SJCRH30 (cell line): Measurements from ENCODE around the gene EIPR1. TPM values are rescaled to one million over a fixed set of nuclear protein-coding genes. Genes with fewer than 3 reads are reported as not detected.

ENCODE experiments used
- DNase-seq, 2 experiments: peaks; one replicate each; pipeline ENCODE4 v3.0.0-alpha.2; 2015 to 2020
- H3K27ac ChIP-seq: fragments of 250-450 bp; sonication (Bioruptor Pico); 2 replicates; pipeline ENCODE4 v1.5.1; 2020; ENCODE audit warnings: mild to moderate bottlenecking, moderate library complexity
- H3K27me3 ChIP-seq: fragments of 250-450 bp; sonication (Bioruptor Pico); 2 replicates; pipeline ENCODE4 v1.5.1; 2020; ENCODE audit warnings: mild to moderate bottlenecking, moderate library complexity
- H3K36me3 ChIP-seq: fragments of 250-450 bp; sonication (Bioruptor Pico); 2 replicates; pipeline ENCODE4 v1.5.1; 2020; ENCODE audit warnings: mild to moderate bottlenecking, moderate library complexity
- H3K4me1 ChIP-seq: fragments of 250-450 bp; sonication (Bioruptor Pico); 2 replicates; pipeline ENCODE4 v1.5.1; 2020; ENCODE audit warnings: mild to moderate bottlenecking, moderate library complexity
- H3K4me3 ChIP-seq: fragments of 250-450 bp; sonication (Bioruptor Pico); 2 replicates; pipeline ENCODE4 v1.5.1; 2020; ENCODE audit warnings: mild to moderate bottlenecking, moderate library complexity
- H3K9me3 ChIP-seq: fragments of 250-450 bp; sonication (Bioruptor Pico); replicated peaks from 2 replicates; pipeline ENCODE4 v1.5.1; 2020; ENCODE audit warnings: mild to moderate bottlenecking, moderate library complexity
- total RNA-seq: library from RNA; depleted of rRNA; stranded (reverse); fragments of >200 nt; shearing (Covaris generic); gene quantifications from 2 replicates; pipeline ENCODE4 v1.2.3, GENCODE V29; 2014

Gene EIPR1
- total RNA-seq, 1 experiment from 2014 or later = 29.0 TPM

- DNase-seq = no peak
- no peaks in the 10 kb centered on the region for H3K36me3 ChIP-seq
- no peak overlapping the region for H3K27ac ChIP-seq
- H3K9me3 ChIP-seq = no peaks in the 10 kb centered on the region; the same call in 1 of the 2 replicates
- H3K4me3 ChIP-seq = no peak overlapping the region
- H3K4me1 ChIP-seq = no peaks in the 10 kb centered on the region
- no peaks in the 10 kb centered on the region for H3K27me3 ChIP-seq
Measured at GRCh38 chr2:3280197-3280596, 97.4 kb downstream of the EIPR1 start.

- no peaks in the 10 kb centered on the region for H3K27me3 ChIP-seq
- no peaks in the 10 kb centered on the region for H3K36me3 ChIP-seq
- no peak overlapping the region for H3K27ac ChIP-seq
- H3K4me3 ChIP-seq = no peak overlapping the region
- no peaks in the 10 kb centered on the region; the same call in none of the 2 replicates for H3K9me3 ChIP-seq
- no peak for DNase-seq
- H3K4me1 ChIP-seq = no peaks in the 10 kb centered on the region
Measured at GRCh38 chr2:3279236-3279960, 98.2 kb downstream of the EIPR1 start.

- H3K4me3 ChIP-seq = no peak overlapping the region
- no peaks in the 10 kb centered on the region for H3K36me3 ChIP-seq
- no peak overlapping the region for H3K27ac ChIP-seq
- no peak for DNase-seq
- no peaks in the 10 kb centered on the region for H3K27me3 ChIP-seq
- no peaks in the 10 kb centered on the region for H3K4me1 ChIP-seq
- H3K9me3 ChIP-seq = peaks cover 3% of the 10 kb centered on the region
Measured at GRCh38 chr2:3278521-3279218, 98.9 kb downstream of the EIPR1 start.

GRCh38 chr2:3277748-3278520, 99.7 kb downstream of the EIPR1 start:
- Histone ChIP-seq H3K27ac (no peak overlapping the region), H3K9me3 (peaks cover 3% of the 10 kb centered on the region), H3K4me1 (no peaks in the 10 kb centered on the region), H3K36me3 (no peaks in the 10 kb centered on the region), H3K27me3 (no peaks in the 10 kb centered on the region), H3K4me3 (no peak overlapping the region)
- no peak for DNase-seq

- Histone ChIP-seq H3K4me3 (no peak overlapping the region), H3K36me3 (no peaks in the 10 kb centered on the region), H3K9me3 (peaks cover 3% of the 10 kb centered on the region), H3K27me3 (no peaks in the 10 kb centered on the region), H3K4me1 (no peaks in the 10 kb centered on the region), H3K27ac (no peak overlapping the region)
- no peak for DNase-seq
Measured at GRCh38 chr2:3277050-3277747, 100.4 kb downstream of the EIPR1 start.

GRCh38 chr2:3272761-3273160, 104.9 kb downstream of the EIPR1 start:
- no peak overlapping the region for H3K27ac ChIP-seq
- no peak for DNase-seq
- H3K27me3 ChIP-seq = no peaks in the 10 kb centered on the region
- no peaks in the 10 kb centered on the region for H3K4me1 ChIP-seq
- H3K4me3 ChIP-seq = no peak overlapping the region
- peaks cover 3% of the 10 kb centered on the region for H3K9me3 ChIP-seq
- H3K36me3 ChIP-seq = no peaks in the 10 kb centered on the region

- Histone ChIP-seq H3K4me1 (no peaks in the 10 kb centered on the region), H3K4me3 (no peak overlapping the region), H3K9me3 (peaks cover 3% of the 10 kb centered on the region; the same call in 1 of the 2 replicates), H3K27ac (no peak overlapping the region), H3K36me3 (no peaks in the 10 kb centered on the region), H3K27me3 (no peaks in the 10 kb centered on the region)
- DNase-seq = no peak
Measured at GRCh38 chr2:3270095-3270478, 107.5 kb downstream of the EIPR1 start.

- H3K27ac ChIP-seq = no peak overlapping the region
- H3K36me3 ChIP-seq = no peaks in the 10 kb centered on the region
- H3K4me3 ChIP-seq = no peak overlapping the region
- H3K27me3 ChIP-seq = no peaks in the 10 kb centered on the region
- no peak for DNase-seq
- no peaks in the 10 kb centered on the region for H3K4me1 ChIP-seq
- peaks cover 3% of the 10 kb centered on the region; the same call in 1 of the 2 replicates for H3K9me3 ChIP-seq
Measured at GRCh38 chr2:3269425-3270094, 108.1 kb downstream of the EIPR1 start.

GRCh38 chr2:3268705-3269029, 109.0 kb downstream of the EIPR1 start:
- DNase-seq = no peak
- Histone ChIP-seq H3K4me3 (no peak overlapping the region), H3K36me3 (no peaks in the 10 kb centered on the region), H3K27me3 (no peaks in the 10 kb centered on the region), H3K9me3 (no peaks in the 10 kb centered on the region), H3K4me1 (no peaks in the 10 kb centered on the region), H3K27ac (no peak overlapping the region)

GRCh38 chr2:3267869-3268704, 109.5 kb downstream of the EIPR1 start:
- no peak overlapping the region for H3K27ac ChIP-seq
- no peaks in the 10 kb centered on the region for H3K36me3 ChIP-seq
- H3K9me3 ChIP-seq = no peaks in the 10 kb centered on the region
- no peaks in the 10 kb centered on the region for H3K4me1 ChIP-seq
- H3K27me3 ChIP-seq = no peaks in the 10 kb centered on the region
- no peak overlapping the region for H3K4me3 ChIP-seq
- no peak for DNase-seq

- H3K4me1 ChIP-seq = no peaks in the 10 kb centered on the region
- DNase-seq = no peak
- H3K36me3 ChIP-seq = no peaks in the 10 kb centered on the region
- no peaks in the 10 kb centered on the region for H3K27me3 ChIP-seq
- no peak overlapping the region for H3K4me3 ChIP-seq
- no peaks in the 10 kb centered on the region for H3K9me3 ChIP-seq
- no peak overlapping the region for H3K27ac ChIP-seq
Measured at GRCh38 chr2:3266925-3267867, 110.4 kb downstream of the EIPR1 start.

- Histone ChIP-seq H3K27me3 (no peaks in the 10 kb centered on the region), H3K9me3 (no peaks in the 10 kb centered on the region), H3K36me3 (no peaks in the 10 kb centered on the region), H3K4me1 (no peaks in the 10 kb centered on the region), H3K27ac (no peak overlapping the region), H3K4me3 (no peak overlapping the region)
- DNase-seq = peak in 1 of 2 experiments; percentile 38
Measured at GRCh38 chr2:3265981-3266924, 111.4 kb downstream of the EIPR1 start.
